ENCODE measurements around the gene CRY1.

The CRY1 gene

DNA sequence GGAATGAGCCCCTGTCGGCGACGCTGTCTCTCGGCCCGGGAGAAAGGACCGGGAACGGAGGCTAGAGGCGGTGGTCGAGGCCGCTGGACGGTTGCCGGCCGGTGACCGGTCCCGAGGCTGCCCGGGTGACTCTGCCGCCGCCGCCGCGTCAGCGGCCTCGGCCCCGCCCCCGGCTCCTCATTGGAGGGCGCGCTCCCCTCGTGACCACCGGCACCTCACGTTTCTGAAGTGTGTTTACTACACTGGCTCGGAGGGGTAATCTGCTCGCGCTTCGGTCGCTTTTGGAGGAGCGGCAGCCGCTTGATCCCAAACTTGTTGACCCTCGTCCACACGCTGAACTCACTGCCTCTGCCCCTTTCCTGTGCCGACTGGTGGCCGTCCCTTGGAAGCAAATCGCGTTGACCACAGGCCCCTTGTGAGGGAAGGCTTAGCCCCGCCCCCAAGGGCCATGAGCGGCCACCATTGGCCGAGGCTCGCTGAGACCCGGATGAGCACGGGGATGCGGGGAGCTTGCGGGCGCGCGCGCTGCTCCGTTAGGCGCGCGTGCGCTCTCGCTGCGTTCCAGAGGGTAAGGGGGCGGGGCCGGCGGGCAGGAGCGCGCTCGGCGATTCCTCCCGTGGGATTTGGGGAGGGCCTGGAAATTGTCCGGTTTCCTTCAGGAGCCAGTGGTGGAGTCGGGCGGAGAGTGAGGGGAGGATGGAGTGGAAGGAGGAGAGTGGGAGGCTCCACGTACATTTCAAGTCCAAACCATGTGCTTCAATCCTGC is at the start of gene CRY1:
Gene CRY1, minus strand, starts transcription at position 133 of the 766 bp plus-strand sequence. CDS start 588 bp downstream, outside the sequence.
- peak; percentile 93 for DNase-seq

DNA sequence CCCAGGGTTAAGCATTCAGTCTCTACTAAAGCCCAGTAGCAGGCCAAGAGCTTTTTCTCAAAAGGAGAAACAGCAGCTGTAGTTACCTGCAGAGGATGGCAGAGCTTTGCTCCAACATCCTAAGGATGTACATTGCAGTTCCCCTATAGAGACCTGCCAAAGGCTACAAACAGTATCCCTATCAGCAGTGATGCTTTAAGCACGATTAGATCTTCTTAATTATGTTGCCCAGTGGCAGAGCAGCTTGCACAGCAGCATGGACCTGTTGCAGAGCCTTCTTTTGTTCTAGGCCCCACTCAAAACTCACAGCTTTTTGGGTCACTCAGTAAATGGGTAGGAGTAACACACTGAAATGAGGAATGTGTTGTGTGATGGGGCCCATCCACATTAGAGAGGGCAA is 46.4 kb upstream of the CRY1 start:
- DNase-seq = no peak

DNA sequence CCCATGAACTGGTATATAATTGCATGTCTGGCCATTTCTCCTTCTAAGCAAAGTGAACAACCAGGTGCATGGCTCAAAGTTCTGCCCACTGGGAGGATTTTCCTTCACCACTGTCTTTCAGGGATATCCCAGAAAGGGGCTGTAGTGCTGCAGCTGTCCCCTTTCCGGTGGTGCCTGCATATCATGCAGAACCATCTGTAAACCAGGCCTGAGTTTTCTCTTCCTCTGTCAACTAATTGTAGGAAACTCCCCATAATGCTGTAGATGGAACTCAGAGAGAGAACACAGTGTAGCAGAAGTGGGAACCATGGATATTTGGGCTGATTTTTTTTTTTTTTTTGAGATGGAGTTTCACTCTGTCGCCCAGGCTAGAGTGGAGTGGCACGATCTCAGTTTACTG is 45.6 kb upstream of the CRY1 start:
- no peak for DNase-seq

GRCh38 chr12:107135177-107135576 is 41.8 kb upstream of the CRY1 start:
- DNase-seq = no peak

GRCh38 chr12:107134558-107134957 is 41.2 kb upstream of the CRY1 start:
- peak; percentile 47 for DNase-seq

DNA sequence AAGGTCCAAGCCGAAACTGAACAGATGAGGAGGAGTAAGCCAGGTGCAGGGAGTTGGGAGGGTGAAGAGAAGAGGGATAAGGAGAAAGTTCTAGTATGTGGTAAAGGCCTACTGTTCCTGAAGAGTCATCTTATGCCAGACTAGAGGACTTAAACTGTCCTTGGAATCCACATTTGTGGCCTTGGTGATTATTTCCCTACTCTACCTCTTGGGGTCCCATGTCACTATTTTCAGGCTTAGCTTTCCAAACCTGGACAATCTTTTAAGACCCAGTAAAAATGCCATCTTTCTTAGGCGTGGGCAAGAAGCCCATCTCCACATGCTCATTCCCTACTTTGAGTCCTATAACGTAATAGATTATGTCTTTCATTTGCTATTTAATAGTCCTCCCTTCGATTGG is 40.1 kb upstream of the CRY1 start:
- DNase-seq = no peak

GRCh38 chr12:107131832-107132616 is 38.7 kb upstream of the CRY1 start:
- DNase-seq = peak; percentile 60

DNA sequence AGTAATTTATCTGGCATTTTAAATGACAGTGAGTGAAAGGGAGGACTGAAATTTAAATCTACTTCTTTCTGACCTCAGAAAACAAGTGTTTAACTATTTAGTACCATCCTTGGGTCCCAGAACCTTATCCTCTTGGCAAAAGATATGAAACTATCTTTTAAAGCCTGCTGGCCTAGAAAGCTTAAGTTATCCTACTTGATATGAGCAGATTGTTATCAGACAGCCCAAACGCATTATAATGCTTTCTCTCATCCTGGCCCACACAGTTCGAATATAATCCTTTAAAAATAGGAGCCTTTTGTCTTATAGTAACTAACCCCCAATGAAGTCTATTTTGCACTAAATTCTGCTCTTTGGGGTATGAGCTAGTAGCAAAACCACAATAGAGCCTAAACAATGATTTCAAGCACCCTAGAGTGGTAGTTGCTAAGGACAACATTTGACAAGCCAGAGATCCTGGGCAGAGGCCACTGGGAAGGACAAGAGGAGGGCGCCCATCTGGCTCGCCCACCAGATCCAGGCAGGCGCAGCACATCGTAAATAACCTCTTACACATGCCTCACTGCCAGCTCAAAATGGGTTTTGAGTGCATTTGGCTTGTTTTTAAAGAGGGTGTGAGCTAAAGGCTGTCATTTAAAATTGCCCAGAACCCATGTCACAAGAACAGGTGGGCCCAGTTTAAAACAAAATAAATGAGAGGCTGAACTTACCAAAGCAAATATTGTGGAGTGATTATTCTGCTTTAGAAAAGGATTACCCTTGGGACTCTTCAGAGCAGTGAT is 37.7 kb upstream of the CRY1 start:
- DNase-seq = no peak

DNA sequence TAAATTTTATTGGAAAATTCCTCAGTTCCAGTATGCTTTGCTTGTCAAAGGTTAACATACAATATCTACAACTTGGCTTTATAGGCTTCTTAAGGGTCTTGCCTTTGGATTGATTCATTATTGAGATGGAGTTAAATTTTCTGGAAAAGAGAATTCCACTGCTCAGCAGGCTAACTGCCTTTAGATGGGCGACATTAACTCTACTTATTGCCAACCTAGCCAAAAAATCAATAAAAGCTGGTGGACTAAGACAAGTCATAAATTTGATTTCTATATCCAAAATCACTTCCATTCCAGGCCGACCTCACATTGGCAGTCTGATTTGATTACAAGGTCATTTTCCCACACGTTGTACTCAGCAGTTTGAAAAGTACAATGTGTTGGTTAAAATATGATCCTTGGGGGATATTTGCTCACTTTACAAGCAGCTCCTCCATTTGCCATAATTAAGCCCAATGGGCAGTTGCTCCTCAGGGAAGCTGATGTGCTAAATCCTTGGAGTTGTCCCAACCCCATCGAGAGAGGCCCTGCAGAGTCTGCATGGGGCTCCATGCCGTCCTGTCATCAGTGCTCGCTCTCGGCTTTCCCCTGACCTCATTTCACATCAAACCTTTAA is 36.1 kb upstream of the CRY1 start:
- DNase-seq = no peak

DNA sequence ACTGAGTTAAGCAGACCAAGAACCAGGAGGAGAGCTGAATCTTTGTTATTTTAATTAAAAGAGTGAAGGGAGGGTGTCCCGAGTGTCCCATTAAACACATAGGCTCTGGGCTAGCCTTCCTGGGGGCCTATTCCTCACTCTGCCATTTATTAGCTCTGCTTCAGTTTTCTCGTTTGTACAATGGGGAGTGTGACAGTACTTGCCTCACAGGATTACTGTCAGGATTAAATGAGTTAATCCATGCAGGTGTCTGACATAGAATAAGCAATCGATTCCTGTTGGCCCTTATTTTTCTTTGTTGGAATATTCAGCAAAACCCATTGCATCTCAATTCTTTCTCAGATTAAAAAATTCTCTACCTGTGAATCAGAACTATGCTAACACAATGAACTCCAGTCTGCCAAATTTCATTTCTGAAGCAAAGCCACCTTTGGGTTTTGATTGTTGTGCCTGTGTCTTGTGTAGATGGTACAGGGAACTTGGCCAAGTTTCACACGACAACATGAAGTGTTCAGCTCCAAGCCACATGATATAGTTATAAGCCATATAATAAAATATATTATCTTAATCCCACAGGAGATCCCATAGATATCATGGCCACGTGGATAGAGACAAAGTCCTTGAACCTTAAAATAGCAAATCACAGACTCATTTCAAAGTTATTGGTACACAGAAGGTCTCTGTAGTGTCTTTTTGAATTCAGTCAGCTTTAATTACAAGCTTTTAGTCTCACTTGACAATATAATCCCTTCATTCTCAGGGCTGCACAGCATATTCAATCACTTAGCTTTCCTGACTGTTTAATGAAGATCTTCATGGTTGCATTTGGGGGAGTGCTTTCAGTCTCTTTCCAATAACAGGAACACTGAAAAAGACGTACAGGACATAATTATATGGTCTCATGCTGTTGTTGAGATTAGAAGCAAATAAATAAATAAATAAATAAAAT is 34.4 kb upstream of the CRY1 start:
- DNase-seq = no peak

GRCh38 chr12:107126796-107127481 is 33.6 kb upstream of the CRY1 start:
- DNase-seq = no peak

- DNase-seq = no peak
Observed at GRCh38 chr12:107125833-107126232, 32.5 kb upstream of the CRY1 start.

DNA sequence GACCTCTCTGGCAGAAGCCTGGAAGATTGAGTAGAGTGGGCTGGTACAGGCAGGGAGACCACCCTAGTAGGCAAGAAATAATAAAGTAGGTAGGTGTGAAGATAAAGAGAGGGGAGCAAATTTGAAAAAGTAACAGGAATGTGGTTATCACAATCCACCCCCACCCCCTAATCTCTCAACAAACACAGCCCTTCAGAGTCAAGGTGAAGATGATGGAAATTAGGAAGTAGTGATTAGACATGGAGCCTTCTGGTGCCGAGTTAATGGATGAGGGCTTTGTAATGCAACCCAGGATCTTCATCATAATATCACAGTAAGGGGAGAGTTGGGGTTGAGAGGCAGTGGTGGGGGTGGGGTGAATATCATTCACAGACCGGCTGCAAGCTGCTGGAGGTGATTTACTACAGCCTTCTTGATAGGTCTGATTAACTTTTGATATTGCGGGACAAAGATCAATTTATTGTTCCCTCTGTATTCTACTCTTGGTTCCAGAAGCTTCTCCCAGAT is 29.2 kb upstream of the CRY1 start:
- no peak for DNase-seq

DNA sequence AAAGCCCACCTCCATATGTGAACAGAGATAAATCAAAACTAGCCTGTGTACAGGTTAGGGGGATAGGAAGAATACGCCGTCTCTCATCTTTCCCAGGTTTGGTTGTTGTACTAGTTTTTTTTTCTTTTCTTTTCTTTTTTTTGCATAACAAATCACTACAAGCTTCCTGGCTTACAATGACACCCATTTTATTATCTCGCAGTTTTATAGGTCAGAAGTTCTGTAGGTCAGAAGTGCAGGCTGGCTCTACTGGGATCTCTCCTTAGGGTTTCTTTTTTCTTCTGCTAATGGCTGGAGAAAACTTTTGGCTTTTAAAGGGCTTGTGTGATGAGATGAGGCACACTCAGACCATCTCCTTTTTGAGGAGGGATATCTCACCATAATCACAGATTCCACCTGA is 25.7 kb upstream of the CRY1 start:
- no peak for DNase-seq

DNA sequence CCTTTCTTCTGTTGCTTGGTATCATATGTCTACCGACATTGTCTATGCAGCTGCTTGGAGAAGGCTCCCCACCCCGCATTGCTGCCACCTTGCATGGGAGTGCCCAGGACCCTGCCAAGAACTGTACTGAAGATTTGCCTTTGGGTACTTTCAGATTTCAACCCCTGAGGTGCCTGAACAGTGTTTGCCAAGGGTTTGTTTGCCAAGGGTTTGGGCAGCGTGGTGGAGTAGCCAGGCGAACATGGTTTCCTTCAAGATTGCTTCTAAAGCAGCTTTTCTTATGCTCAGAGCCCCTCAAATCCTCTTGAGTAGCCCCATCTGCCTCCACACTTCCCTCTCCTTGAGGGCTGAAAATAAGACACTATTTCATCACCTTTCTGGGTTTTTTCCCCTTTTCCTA is 25.3 kb upstream of the CRY1 start:
- DNase-seq = no peak

GRCh38 chr12:107115119-107115518 is 21.8 kb upstream of the CRY1 start:
- DNase-seq = no peak

- no peak for DNase-seq
Observed at GRCh38 chr12:107111314-107111713, 18.0 kb upstream of the CRY1 start.

- no peak for DNase-seq
Observed at GRCh38 chr12:107109726-107110719, 16.7 kb upstream of the CRY1 start.

- no peak for DNase-seq
Observed at GRCh38 chr12:107108995-107109508, 15.7 kb upstream of the CRY1 start.

Measured in CD4-positive, alpha-beta T cell treated with Interleukin-21 for 1 hour (primary cell).